HCT116 (cell line): ENCODE data around the gene ALDH8A1. TPM values are rescaled to one million over a fixed set of nuclear protein-coding genes. Genes with fewer than 3 reads are reported as not detected.

Experiments
- ATAC-seq: fragments of 200-7000 bp; cut with Tn5 transposase; 2 replicates; pipeline ENCODE4 v1.9.1; 2020; ENCODE audit warnings: mild to moderate bottlenecking, moderate library complexity
- BruUV-seq: library from RNA; stranded (reverse); fragments of 400-500 nt; replicated peaks from 2 replicates; lab custom pipeline; 2021; lab: Mats Ljungman, UMichigan
- CTCF ChIA-PET: fragments of 300-600 bp; sonication (Branson Sonifier 250); formaldehyde crosslinking; loops from one replicate; lab custom pipeline; 2021; ENCODE audit warnings: antibody characterized with exemption; lab: Charles Lee
- POLR2A ChIA-PET: fragments of 300-600, 350-600 bp; sonication (Branson Sonifier 250); formaldehyde crosslinking; loops from one replicate; lab custom pipeline; 2021; ENCODE audit warnings: antibody characterized with exemption; lab: Charles Lee
- RAD21 ChIA-PET, 2 experiments: fragments of 300-600 bp; sonication (Branson Sonifier 250); formaldehyde crosslinking; loops; one replicate each; lab custom pipeline; 2023; ENCODE audit warnings: low total read pairs in 2 of 2; ENCODE audit not compliant: uncharacterized antibody in 2 of 2, unreplicated experiment in 2 of 2, low non-redundant PET in 1 of 2; lab: Charles Lee
- DNase-seq: peaks from one replicate; pipeline ENCODE4 v3.0.0-alpha.2; 2010; ENCODE audit warnings: low read depth, low spot score
- H2AFZ ChIP-seq: fragments of 200-600 bp; shearing (Covaris generic), sonication (generic); 2 replicates; pipeline ENCODE4 v1.6.1; 2017; ENCODE audit warnings: low read depth, mixed run types, mixed read lengths, antibody characterized with exemption, low read length; ENCODE audit not compliant: poor library complexity, severe bottlenecking
- H3K27ac ChIP-seq: 2 replicates; pipeline ENCODE4 v1.5.1; 2012; ENCODE audit warnings: low read depth, low read length
- H3K27me3 ChIP-seq: fragments of 200-600 bp; sonication (generic); 2 replicates; pipeline ENCODE4 v1.6.1; 2016; ENCODE audit warnings: mixed run types, low read length, mixed read lengths; ENCODE audit not compliant: insufficient read depth
- H3K36me3 ChIP-seq, 2 experiments: fragments of 200-500 bp in 1 of 2; fragments of 200-600 bp in 1 of 2; sonication (Bioruptor generic) in 1 of 2; sonication (generic) in 1 of 2; 2 replicates each; pipeline versions ENCODE4 v1.5.1 to v1.6.1; 2014 to 2016; ENCODE audit warnings: low read length in 2 of 2, inconsistent platforms in 1 of 2, mixed read lengths in 1 of 2, mixed run types in 1 of 2; ENCODE audit not compliant: insufficient read depth in 2 of 2, control insufficient read depth in 1 of 2
- H3K4me1 ChIP-seq, 2 experiments: fragments of 200-600 bp in 1 of 2; sonication (generic) in 1 of 2; 2 replicates each; pipeline versions ENCODE4 v1.5.1 to v1.6.1; 2012 to 2017; ENCODE audit warnings: low read length in 2 of 2, inconsistent platforms in 1 of 2, mild to moderate bottlenecking in 1 of 2, mixed read lengths in 1 of 2, mixed run types in 1 of 2, moderate library complexity in 1 of 2; ENCODE audit not compliant: insufficient read depth in 2 of 2, control insufficient read depth in 1 of 2
- H3K4me2 ChIP-seq: fragments of 200-600 bp; sonication (generic); 2 replicates; pipeline ENCODE4 v1.6.1; 2017; ENCODE audit warnings: mixed run types, low read length, mixed read lengths
- H3K4me3 ChIP-seq, 2 experiments: fragments of 200-600 bp in 1 of 2; sonication (generic) in 1 of 2; replicated peaks in 1 of 2; 2 replicates each; pipeline ENCODE4 v1.5.1; 2011 to 2016; ENCODE audit warnings: low read length in 2 of 2, control low read depth in 1 of 2, low read depth in 1 of 2, mild to moderate bottlenecking in 1 of 2, mixed read lengths in 1 of 2, mixed run types in 1 of 2
- H3K79me2 ChIP-seq: fragments of 200-600 bp; sonication (generic); 2 replicates; pipeline ENCODE4 v1.6.1; 2017; ENCODE audit warnings: mild to moderate bottlenecking, mixed run types, low read length, moderate library complexity, mixed read lengths; ENCODE audit not compliant: insufficient read depth
- H3K9ac ChIP-seq: fragments of 200-600 bp; sonication (generic); 2 replicates; pipeline ENCODE4 v1.6.1; 2016; ENCODE audit warnings: low read length, mixed read lengths
- H3K9me2 ChIP-seq: fragments of 200-600 bp; sonication (generic), shearing (Covaris generic); 2 replicates; pipeline ENCODE4 v1.6.1; 2017; ENCODE audit warnings: mixed run types, mild to moderate bottlenecking, moderate library complexity; ENCODE audit not compliant: insufficient read depth
- H3K9me3 ChIP-seq, 2 experiments: fragments of 200-500 bp in 1 of 2; fragments of 200-600 bp in 1 of 2; sonication (Bioruptor generic) in 1 of 2; sonication (generic) in 1 of 2; 2 replicates each; pipeline ENCODE4 v1.6.1; 2014 to 2017; ENCODE audit warnings: low read length in 2 of 2, mixed read lengths in 2 of 2, inconsistent platforms in 1 of 2, low read depth in 1 of 2, mild to moderate bottlenecking in 1 of 2, mixed run types in 1 of 2, moderate library complexity in 1 of 2; ENCODE audit not compliant: control insufficient read depth in 1 of 2, insufficient read depth in 1 of 2
- H4K20me1 ChIP-seq: fragments of 200-600 bp; sonication (generic), shearing (Covaris generic); 2 replicates; pipeline ENCODE4 v1.6.1; 2017; ENCODE audit warnings: mixed run types, mild to moderate bottlenecking, moderate library complexity; ENCODE audit not compliant: insufficient read depth
- CBX3 ChIP-seq: IDR thresholded peaks from 2 replicates; pipeline ENCODE4 v1.6.1; 2012; ENCODE audit warnings: low read depth
- CEBPB ChIP-seq: IDR thresholded peaks from 2 replicates; pipeline ENCODE4 v1.6.1; 2012; ENCODE audit warnings: low read depth
- ELF1 ChIP-seq: IDR thresholded peaks from 2 replicates; pipeline ENCODE4 v1.6.1; 2012; ENCODE audit warnings: low read depth, borderline replicate concordance
- EZH2 ChIP-seq: fragments of 200-600 bp; sonication (generic); IDR thresholded peaks from 2 replicates; pipeline ENCODE4 v1.6.1; 2017; ENCODE audit warnings: antibody characterized with exemption, mixed run types
- EZH2phosphoT487 ChIP-seq: fragments of 200-600 bp; IDR thresholded peaks from 2 replicates; pipeline ENCODE4 v1.6.1; 2018; ENCODE audit warnings: antibody characterized with exemption, borderline replicate concordance
- FOSL1 ChIP-seq: IDR thresholded peaks from 2 replicates; pipeline ENCODE4 v1.6.1; 2012; ENCODE audit warnings: low read depth
- JUND ChIP-seq: IDR thresholded peaks from 2 replicates; pipeline ENCODE4 v1.6.1; 2012
- MAX ChIP-seq: IDR thresholded peaks from 2 replicates; pipeline ENCODE4 v1.6.1; 2012
- POLR2A ChIP-seq: IDR thresholded peaks from 2 replicates; pipeline ENCODE4 v1.7.0; 2011; ENCODE audit warnings: borderline replicate concordance; ENCODE audit not compliant: insufficient read depth, insufficient read length; ENCODE audit errors: extremely low read depth
- POLR2AphosphoS5 ChIP-seq: IDR thresholded peaks from 2 replicates; pipeline ENCODE4 v1.6.1; 2011; ENCODE audit warnings: mild to moderate bottlenecking, low read depth, low read length, moderate library complexity
- RAD21 ChIP-seq: IDR thresholded peaks from 2 replicates; pipeline ENCODE4 v1.6.1; 2012; ENCODE audit warnings: low read depth, mild to moderate bottlenecking
- SIN3A ChIP-seq: IDR thresholded peaks from 2 replicates; pipeline ENCODE4 v1.6.1; 2012; ENCODE audit warnings: low read depth
- SP1 ChIP-seq: IDR thresholded peaks from 2 replicates; pipeline ENCODE4 v1.6.1; 2012; ENCODE audit warnings: low read depth
- TCF7L2 ChIP-seq: IDR thresholded peaks from 2 replicates; pipeline ENCODE4 v1.7.0; 2011; ENCODE audit warnings: borderline replicate concordance, inconsistent platforms; ENCODE audit not compliant: insufficient read depth, insufficient read length; ENCODE audit errors: extremely low read depth
- YY1 ChIP-seq: IDR thresholded peaks from 2 replicates; pipeline ENCODE4 v1.6.1; 2011; ENCODE audit warnings: low read length, low read depth, moderate library complexity, mild to moderate bottlenecking; ENCODE audit not compliant: insufficient replicate concordance; ENCODE audit errors: extremely low read depth
- ZNF274 ChIP-seq: fragments of 200-500 bp; sonication (Bioruptor generic); IDR thresholded peaks from 2 replicates; pipeline ENCODE4 v1.6.1; 2014; ENCODE audit warnings: mild to moderate bottlenecking, low read depth, low read length, inconsistent platforms
- intact Hi-C: fragments of 100-400 bp; cut with micrococcal nuclease; formaldehyde crosslinking; loops from 2 replicates; pipeline ENCODE4 v1.10.0; 2022
- total RNA-seq: library from RNA; stranded (reverse); gene quantifications from one replicate; pipeline ENCODE4 v1.2.1, GENCODE V29; 2021; ENCODE audit not compliant: unreplicated experiment
- TF ChIP-seq, protein P1 (sequence below), 3 experiments: fragments of 200-600 bp in 1 of 3; sonication (generic) in 1 of 3; IDR thresholded peaks in 2 of 3; conservative IDR thresholded peaks in 1 of 3; 2 replicates each; pipeline ENCODE4 v1.5.1; 2012 to 2017; ENCODE audit warnings: low read depth in 2 of 3, low read length in 2 of 3, antibody characterized with exemption in 1 of 3, borderline replicate concordance in 1 of 3, control low read depth in 1 of 3, mild to moderate bottlenecking in 1 of 3, mixed read lengths in 1 of 3, mixed run types in 1 of 3, moderate library complexity in 1 of 3; ENCODE audit not compliant: insufficient read depth in 1 of 3

ALDH8A1 gene
- total RNA-seq, 1 experiment from 2014 or later, result 1.4 TPM

DNA sequence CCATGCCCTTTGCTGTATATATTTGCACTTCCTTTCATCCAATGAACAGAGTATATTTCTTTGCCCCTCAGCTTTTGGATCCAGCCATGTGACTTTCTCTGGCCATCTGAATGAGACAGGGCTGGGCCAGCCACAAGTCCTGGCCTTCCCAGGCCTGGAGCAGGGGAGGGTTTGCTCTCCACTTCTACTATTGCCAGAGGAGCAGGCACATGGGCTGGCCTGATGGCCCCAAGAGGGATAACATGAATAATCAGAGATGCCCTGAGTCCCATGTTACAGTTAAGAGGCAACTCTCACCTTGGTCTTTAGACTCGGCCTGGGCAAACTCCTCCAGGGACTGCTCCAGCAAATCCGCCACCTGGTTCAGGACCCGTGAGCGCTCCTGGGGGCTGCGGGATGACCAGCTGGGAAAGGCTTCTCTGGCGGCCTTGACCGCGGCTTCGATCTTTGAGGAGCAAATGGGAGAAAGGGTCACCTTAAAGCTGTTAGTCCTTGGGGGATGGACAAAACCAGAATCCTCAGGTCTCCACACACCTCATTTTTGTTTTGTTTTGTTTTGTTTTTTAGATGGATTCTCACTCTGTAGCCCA lies 6.3 kb downstream of the ALDH8A1 start:
- ChIA-PET POLR2A (no interaction called here), RAD21 (no interaction called here), CTCF (no interaction called here)
- TF ChIP-seq JUND (no peak), POLR2A (no peak), TCF7L2 (no peak), SP1 (no peak)
- Histone ChIP-seq H3K9ac (no peak overlapping the region), H3K79me2 (no peaks in the 10 kb centered on the region), H3K27me3 (no peaks in the 10 kb centered on the region), H3K36me3 (no peaks in the 10 kb centered on the region), H3K9me2 (no peaks in the 10 kb centered on the region), H3K4me3 (no peak overlapping the region), H4K20me1 (no peaks in the 10 kb centered on the region), H2AFZ (no peak overlapping the region), H3K4me2 (no peak overlapping the region), H3K4me1 (no peaks in the 10 kb centered on the region), H3K9me3 (no peaks in the 10 kb centered on the region; a peak in 1 of 4 replicates), H3K27ac (no peak overlapping the region)
- ATAC-seq, result no peak
- DNase-seq, result no peak
- no TSS peak for BruUV-seq
- intact Hi-C loops, result loop anchor here (10.0 kb wide), 1 partner anchor 299 kb away; no protein-coding TSS in a partner anchor

- ATAC-seq (no peak), DNase-seq (no peak)
- Histone ChIP-seq H2AFZ (no peak overlapping the region), H4K20me1 (no peaks in the 10 kb centered on the region), H3K27me3 (no peaks in the 10 kb centered on the region), H3K4me1 (no peaks in the 10 kb centered on the region), H3K9me3 (no peaks in the 10 kb centered on the region), H3K4me2 (no peak overlapping the region), H3K79me2 (no peaks in the 10 kb centered on the region), H3K36me3 (no peaks in the 10 kb centered on the region), H3K9me2 (no peaks in the 10 kb centered on the region), H3K27ac (no peak overlapping the region), H3K4me3 (no peak overlapping the region), H3K9ac (no peak overlapping the region)
- POLR2A ChIA-PET, result no interaction called here
- BruUV-seq, result no TSS peak
- intact Hi-C loops, result no loop called here
- RAD21 ChIA-PET, result no interaction called here
- TF ChIP-seq ELF1 (no peak), POLR2AphosphoS5 (no peak), EZH2phosphoT487 (no peak), TCF7L2 (no peak), CEBPB (no peak), MAX (no peak), ZNF274 (no peak), RAD21 (no peak), YY1 (no peak), CBX3 (no peak), POLR2A (no peak), EZH2 (no peak), SP1 (no peak), FOSL1 (no peak), SIN3A (no peak)
- TF ChIP-seq, protein P1, sequence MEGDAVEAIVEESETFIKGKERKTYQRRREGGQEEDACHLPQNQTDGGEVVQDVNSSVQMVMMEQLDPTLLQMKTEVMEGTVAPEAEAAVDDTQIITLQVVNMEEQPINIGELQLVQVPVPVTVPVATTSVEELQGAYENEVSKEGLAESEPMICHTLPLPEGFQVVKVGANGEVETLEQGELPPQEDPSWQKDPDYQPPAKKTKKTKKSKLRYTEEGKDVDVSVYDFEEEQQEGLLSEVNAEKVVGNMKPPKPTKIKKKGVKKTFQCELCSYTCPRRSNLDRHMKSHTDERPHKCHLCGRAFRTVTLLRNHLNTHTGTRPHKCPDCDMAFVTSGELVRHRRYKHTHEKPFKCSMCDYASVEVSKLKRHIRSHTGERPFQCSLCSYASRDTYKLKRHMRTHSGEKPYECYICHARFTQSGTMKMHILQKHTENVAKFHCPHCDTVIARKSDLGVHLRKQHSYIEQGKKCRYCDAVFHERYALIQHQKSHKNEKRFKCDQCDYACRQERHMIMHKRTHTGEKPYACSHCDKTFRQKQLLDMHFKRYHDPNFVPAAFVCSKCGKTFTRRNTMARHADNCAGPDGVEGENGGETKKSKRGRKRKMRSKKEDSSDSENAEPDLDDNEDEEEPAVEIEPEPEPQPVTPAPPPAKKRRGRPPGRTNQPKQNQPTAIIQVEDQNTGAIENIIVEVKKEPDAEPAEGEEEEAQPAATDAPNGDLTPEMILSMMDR (IDR thresholded peaks at IDR 0.05 in 2 of 3, conservative IDR thresholded peaks at IDR 0.05 in 1 of 3; ENCODE audit: borderline replicate concordance in 1 of 3, insufficient read depth in 1 of 3, low read depth in 2 of 3, low read length in 2 of 3), result no peak
- CTCF ChIA-PET, result interaction anchor here (0.8 to 2.4 kb wide), 3 partner anchors 11 to 765 kb away, joined by 3 to 28 read pairs (median 9); partner anchors contain the start of gene ALDH8A1
These were observed 11.0 kb downstream of the ALDH8A1 start for GRCh38 chr6:134938896-134939295.
